Inflammatory macrophage treated with lipopolysaccharide for 4 hours (primary cell): ENCODE data around the gene HOXA13.

Experiments used
- DNase-seq: peaks from one replicate; pipeline ENCODE4 v3.0.0-alpha.2; 2020

Gene HOXA13

GRCh38 chr7:27235387-27236311, 35.8 kb upstream of the HOXA13 start:
- peak; percentile 46 for DNase-seq

- DNase-seq = no peak
Measured at GRCh38 chr7:27229448-27229847, 29.6 kb upstream of the HOXA13 start.

- DNase-seq = no peak
Measured at GRCh38 chr7:27224983-27225934, 25.4 kb upstream of the HOXA13 start.

DNA sequence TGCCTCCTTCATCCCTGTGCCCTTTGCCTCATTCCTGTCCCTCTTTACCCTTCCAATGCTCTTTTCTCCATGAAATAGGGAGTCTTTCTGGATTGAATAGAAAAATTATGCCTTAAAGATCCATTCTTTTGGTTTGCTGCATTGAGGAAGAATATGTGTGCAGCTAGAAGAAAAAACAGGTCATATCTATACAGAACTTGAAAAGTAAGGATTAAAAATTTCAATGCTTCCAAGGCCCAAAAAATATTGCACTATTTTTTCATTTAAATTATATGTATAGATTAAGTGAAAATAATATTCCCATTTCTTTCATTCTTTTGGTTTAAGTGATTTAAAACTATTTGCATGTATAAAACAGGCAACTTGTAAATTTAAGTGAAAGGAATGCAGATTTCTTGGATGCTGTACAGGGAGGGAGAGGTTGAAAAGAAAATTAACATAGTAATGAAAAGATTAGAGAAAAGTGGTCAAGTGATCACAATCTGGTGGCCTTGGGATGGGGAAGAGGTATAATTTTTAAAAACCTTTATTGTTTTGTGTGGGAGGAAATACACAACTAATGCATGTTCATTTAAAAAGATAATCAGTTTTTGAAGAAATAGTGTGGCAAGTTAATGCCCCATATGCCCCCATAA, 24.2 kb upstream of the HOXA13 start:
- no peak for DNase-seq

DNA sequence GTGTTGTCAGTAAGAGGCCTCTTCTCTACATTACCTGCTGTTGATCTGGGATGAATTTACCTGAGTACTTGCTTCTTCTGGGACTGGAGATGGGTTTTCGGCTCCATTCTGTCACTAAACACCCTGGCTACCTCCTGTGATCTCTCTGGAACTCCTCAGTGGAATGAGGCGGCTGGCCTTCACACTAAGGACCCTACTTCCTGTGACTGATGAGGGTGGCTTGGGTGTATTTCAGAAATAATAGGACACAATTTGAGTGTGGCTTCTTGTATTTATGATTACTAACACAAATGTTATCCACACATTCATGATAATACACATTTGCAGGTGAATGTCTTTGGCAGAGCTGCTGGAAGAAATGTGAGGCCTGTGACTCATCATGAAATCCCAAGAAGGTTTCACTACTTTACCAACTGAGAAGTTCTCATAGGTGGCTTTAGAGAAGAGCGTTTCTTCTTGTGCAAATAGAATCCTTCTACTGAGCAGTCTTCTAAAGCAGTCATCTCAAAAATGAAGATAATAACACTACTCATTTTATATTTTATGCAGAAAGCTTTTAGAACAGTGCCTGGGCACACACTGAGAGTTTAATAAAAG, 21.4 kb upstream of the HOXA13 start:
- no peak for DNase-seq

DNA sequence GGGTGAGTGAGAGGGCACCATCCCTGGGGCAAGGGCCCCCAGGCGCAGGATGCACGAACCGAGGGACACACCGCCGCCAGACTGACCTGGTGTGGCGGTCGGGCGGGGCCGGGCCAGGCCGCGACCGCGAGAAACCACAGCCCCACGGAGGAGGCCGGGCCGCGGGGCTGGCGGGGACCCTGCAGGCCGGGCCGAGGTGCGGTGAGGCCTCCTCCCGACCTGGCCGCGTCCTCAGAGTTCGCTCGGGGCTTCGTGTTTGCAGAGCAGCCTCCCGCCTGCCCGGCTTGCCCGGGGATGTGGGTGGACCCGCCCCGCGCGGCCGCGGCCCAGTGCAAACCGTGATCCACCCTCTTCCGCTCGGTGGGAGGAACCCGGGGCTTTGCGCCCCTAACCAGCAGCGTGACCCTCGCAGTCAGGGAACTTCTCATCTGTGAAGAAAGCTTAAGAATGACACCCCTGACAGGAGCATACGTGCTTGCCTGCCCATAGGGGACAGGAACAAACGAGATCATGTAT, 20.6 kb upstream of the HOXA13 start:
- no peak for DNase-seq

GRCh38 chr7:27219821-27220220, 19.9 kb upstream of the HOXA13 start:
- DNase-seq = no peak

DNA sequence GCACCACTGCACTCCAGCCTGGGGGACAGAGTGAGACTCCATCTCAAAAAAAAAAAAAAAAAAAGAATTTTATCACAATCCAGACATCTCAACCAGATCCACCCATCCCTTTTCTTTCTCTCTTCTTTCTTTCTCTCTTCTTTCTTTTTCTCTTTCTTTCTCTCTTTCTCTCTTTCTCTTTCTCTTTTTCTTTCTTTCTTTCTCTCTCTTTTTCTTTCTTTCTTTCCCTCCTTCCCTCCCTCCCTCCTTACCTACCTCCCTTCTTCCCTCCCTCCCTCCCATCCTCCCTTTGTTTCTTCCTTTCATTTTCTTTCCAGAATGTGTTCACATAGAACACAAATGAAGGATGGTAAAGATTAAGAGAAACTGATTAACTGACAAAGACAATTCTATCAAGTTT, 18.1 kb upstream of the HOXA13 start:
- no peak for DNase-seq

DNA sequence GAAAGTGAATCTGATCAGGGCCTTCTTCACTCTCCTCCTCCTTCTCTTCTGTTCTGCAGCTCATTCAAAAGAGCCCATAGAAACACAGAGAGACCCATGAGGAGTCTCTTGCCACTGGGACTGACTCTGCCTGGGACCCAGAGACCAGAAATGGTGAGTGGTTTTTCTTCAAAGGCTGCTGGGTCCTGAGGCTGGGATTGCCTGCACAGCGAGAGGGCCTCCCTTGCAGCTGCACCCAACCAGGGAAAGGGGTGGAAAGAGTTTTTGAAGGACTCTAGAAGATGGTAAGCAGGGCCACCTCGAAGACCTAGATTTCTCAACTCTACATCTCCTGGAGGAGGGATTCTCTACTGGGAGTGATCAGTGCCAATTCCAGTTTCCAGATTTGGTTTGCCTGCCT, 15.5 kb upstream of the HOXA13 start:
- no peak for DNase-seq

- DNase-seq = no peak
Measured at GRCh38 chr7:27214239-27214950, 14.5 kb upstream of the HOXA13 start.

DNA sequence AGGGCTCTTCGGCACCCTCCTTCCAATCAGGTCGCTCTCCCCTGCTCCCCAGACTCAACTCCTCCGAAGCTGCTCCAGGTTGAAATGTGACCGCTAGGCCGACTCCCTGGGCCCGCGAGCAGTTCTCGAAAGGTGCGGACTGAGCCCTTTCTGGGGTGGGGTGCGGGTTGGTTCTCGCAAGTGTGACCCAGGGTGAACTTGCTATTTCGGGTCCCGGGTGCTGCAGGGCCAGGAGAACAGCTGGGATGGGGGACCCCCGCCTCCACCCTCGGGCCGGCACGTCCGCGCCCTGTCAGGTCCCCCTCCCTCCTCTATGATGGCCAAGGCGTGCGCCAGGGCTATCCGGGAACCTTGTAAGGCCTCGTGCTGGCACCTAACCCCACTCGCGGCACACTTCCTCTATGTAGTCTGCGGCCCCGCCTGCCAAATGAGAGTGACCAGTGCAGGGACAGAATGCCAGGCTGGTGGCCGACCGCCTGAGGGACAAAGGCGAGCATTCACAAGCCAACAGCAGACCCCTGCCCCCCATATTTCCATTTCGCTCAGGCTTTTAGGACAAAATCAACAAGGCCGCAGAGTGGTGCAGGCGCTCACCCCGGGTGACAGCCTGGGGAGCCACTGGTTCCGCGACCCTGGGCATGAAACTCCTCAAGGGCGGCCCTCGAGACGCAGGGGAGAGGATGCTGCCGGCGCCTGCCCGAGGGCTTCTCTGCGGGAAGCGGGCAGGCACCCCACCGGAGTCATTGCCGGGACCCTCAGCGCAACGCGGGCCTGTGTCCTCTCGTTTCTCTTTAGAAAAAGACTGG, 13.7 kb upstream of the HOXA13 start:
- no peak for DNase-seq

DNA sequence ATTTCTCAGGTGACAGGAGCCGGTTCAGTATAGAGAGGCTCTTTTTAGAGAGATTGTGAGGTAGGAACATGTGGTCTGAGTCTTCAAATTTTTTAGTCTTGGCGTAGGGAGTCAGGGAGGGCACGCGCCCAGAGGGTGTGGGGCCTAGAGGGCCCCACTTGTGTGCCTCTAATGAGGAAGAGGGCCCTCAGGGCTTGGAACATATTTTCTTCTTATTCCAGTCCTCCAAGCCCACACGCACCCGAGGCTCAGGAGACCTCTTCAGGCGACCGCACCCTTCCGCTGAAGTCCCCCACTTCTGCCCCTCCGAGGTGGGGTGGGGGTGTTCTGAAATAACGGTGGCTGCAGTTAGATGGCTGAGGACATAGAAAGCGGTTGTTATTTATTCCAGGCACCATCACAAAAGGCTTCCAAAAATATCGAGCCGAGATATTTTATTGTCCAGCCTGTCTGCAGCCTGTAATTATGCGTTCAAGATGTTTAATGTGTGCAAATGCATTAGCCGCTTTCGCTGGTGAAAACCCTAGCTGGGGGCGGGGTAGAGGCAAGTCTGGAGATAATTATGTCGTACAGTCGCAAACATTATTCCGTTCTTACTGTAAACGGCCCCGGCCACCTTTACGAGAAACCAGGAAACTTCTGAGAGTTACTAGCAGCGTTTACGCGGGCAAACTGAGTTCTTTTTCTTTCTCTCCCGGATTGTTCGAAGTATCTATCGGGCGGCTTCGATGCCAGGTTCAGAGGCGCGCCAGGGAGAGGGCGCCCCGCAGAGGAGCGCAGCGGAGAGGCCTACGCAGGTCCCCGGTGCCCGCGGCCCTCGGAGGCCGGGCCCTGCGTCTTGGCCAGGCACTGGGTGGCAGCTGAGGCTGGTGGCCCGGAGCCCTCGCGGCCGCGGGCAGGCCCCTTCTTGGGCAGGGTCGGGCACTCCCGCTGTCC, 12.9 kb upstream of the HOXA13 start:
- DNase-seq = no peak

DNA sequence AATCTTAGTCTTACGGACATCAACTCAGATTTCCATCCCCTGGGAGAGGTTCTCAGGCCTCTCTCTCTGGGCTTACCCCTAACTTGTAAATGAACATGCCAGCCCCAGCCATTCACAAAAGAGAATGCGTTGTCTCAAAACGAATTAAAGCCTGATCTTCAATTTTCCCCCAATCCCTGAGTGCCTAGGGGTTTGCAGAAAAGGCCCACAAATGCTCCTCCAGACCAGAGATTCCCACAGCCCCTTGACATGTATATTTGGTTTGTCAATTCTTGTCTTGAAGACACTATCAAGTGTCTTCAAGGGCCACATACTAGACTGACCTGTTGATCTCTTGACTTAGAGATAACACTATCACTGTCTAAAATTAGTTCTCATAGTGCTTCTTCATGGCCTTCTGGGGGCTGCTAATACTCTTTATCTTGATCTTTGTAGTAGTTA, 11.9 kb upstream of the HOXA13 start:
- no peak for DNase-seq

DNA sequence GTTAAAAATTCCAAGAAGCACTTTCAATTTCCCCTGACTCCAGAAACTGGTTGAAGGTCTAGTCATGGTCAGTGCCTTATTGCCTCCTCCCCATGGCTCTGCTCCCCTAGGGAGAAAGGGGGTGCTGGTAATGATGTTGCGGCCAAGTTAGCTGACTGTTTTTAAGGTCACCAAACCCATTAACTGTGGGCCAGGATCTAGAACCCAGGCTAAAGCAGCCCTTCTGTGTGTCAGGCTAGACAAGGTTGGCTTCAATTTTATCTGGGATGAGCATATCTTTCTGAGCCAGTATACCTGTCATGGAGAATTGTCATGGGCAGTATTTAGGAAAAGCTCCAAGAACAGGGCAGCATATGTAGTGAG, 11.2 kb upstream of the HOXA13 start:
- no peak for DNase-seq

- DNase-seq = peak; percentile 50
Measured at GRCh38 chr7:27210441-27211083, 10.7 kb upstream of the HOXA13 start.

GRCh38 chr7:27209933-27210440, 10.1 kb upstream of the HOXA13 start:
- no peak for DNase-seq

DNA sequence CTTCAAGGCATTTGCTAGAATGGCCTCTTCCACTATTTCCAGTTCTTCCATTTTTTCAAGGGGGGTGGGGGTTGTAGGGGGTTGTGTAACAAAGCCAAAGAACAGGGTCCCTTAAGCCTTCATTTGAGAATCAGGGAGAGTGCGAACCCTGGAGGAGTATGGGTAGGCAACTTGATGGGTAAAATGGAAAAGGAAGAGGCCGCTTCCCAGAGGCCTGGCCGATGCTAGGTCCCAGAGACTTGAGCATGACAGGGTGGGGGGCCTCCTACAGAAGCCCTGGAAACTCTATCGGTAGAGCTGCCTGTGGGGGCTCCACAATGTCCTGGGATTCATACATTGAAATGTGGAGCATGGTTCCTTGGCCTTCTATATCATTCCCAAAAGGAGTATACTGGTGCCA, 9.1 kb upstream of the HOXA13 start:
- DNase-seq = no peak

GRCh38 chr7:27207348-27207985, 7.6 kb upstream of the HOXA13 start:
- no peak for DNase-seq
